Right lobe of liver (tissue), 6 donors: ENCODE measurements around the gene AKAP13. TPM values are rescaled to one million over a fixed set of nuclear protein-coding genes. Genes with fewer than 3 reads are reported as not detected.

ENCODE experiments used
- ATAC-seq, 4 donors: fragments of 200-7000 bp; cut with Tn5 transposase; one replicate each; pipeline ENCODE4 v1.9.1; 2020; ENCODE audit warnings: mild to moderate bottlenecking in 4 of 4, moderate library complexity in 4 of 4
- DNase-seq, 3 donors: peaks; one replicate each; pipeline ENCODE4 v3.0.0-alpha.2; 2020
- H3K27ac ChIP-seq, 3 donors: fragments of 200-600 bp; one replicate each; pipeline ENCODE4 v1.8.0; 2022
- H3K27me3 ChIP-seq, 2 donors: fragments of 200-600 bp; one replicate each; pipeline ENCODE4 v1.8.0; 2022
- H3K36me3 ChIP-seq, 4 donors: fragments of 200-600 bp; sonication (generic) in 1 of 4; one replicate each; pipeline versions ENCODE4 v1.5.1 to v1.8.0; 2017 to 2022; ENCODE audit warnings: control low read depth in 1 of 4
- H3K4me1 ChIP-seq, 4 donors: fragments of 200-600 bp; sonication (generic) in 1 of 4; one replicate each; pipeline versions ENCODE4 v1.5.1 to v1.8.0; 2017 to 2022; ENCODE audit warnings: control low read depth in 1 of 4
- H3K4me3 ChIP-seq, 3 donors: fragments of 200-600 bp; one replicate each; pipeline ENCODE4 v1.8.0; 2022
- H3K9me3 ChIP-seq, 4 donors: fragments of 200-600 bp; sonication (generic) in 1 of 4; one replicate each; pipeline versions ENCODE4 v1.5.1 to v1.8.0; 2017 to 2022; ENCODE audit warnings: control low read depth in 1 of 4
- CTCF ChIP-seq, 4 donors: fragments of 200-600 bp in 3 of 4; fragments of 450-650 bp in 1 of 4; IDR thresholded peaks; one replicate each; pipeline versions ENCODE4 v1.5.1 to v1.8.0; 2016 to 2022; ENCODE audit warnings: antibody characterized with exemption in 4 of 4, mild to moderate bottlenecking in 2 of 4
- POLR2A ChIP-seq: fragments of 450-650 bp; IDR thresholded peaks from one replicate; pipeline ENCODE4 v1.6.1; 2017; ENCODE audit warnings: antibody characterized with exemption, mild to moderate bottlenecking
- WGBS: methylation state at CpG from one replicate; pipeline ENCODE4 v1.1.6; 2018; ENCODE audit warnings: low coverage, low lambda C conversion rate; ENCODE audit not compliant: insufficient coverage; ENCODE audit errors: missing lambda C conversion rate; 5-methylcytosine and 5-hydroxymethylcytosine counted together
- intact Hi-C, 2 donors: fragments of 100-400 bp; cut with DNase I; formaldehyde crosslinking; loops; one replicate each; pipeline versions ENCODE4 v1.11.2 to v1.14.1; 2022
- total RNA-seq, 6 experiments: library from RNA; depleted of rRNA in 2 of 6; stranded (reverse); fragments of >200 nt in 2 of 6; fragmentation: NEBNext Ultra II Directional in 3 of 6; extraction: Animal tissue kit (Norgen Biotek cat#: 25700) in 3 of 6; gene quantifications; one replicate each; pipeline versions ENCODE4 v1.1.0 to v1.2.4, GENCODE V29; 2016 to 2023
- donor health status: DM: no; HTN: yes; CAD: no.
- donor health status: DM: no; HTN: no; CAD: no.
- donor health status: DM: no; HTN: no; CAD: no.
- donor health status: DM: no; HTN: yes; CAD: no.
- donor health status: DM: no; HTN: yes; CAD: no.

AKAP13 gene
- total RNA-seq, 6 experiments from 2014 or later, result 50.1 to 73.1 (median 63.9) TPM

GRCh38 chr15:85426481-85426880 lies 46.1 kb downstream of the AKAP13 start:
- H3K4me3 ChIP-seq, result no peak overlapping the region
- DNase-seq, result no peak
- H3K36me3 ChIP-seq, result no peaks in the 10 kb centered on the region
- no peak for TF ChIP-seq CTCF (IDR thresholded peaks at IDR 0.05)
- TF ChIP-seq POLR2A, result no peak
- no peak overlapping the region for H3K27ac ChIP-seq
- no peaks in the 10 kb centered on the region for H3K9me3 ChIP-seq
- H3K4me1 ChIP-seq, result peaks cover 0 to 6% (median 1%) of the 10 kb centered on the region in 4 donors
- intact Hi-C loops, result no loop called here
- WGBS, result 100% methylated on average over 1 of the region's 1 CpG
- no peak for ATAC-seq
- H3K27me3 ChIP-seq, result no peaks in the 10 kb centered on the region

- Histone ChIP-seq H3K4me1 (no peaks in the 10 kb centered on the region), H3K36me3 (no peaks in the 10 kb centered on the region), H3K9me3 (no peaks in the 10 kb centered on the region), H3K27ac (no peak overlapping the region), H3K27me3 (no peaks in the 10 kb centered on the region), H3K4me3 (no peak overlapping the region)
- 43% methylated on average over 5 of the region's 5 CpGs for WGBS
- peak in 2 of 4 donors; percentile 65 to 77 for ATAC-seq
- TF ChIP-seq POLR2A, result no peak
- no peak for TF ChIP-seq CTCF (IDR thresholded peaks at IDR 0.05)
- DNase-seq, result no peak
- intact Hi-C loops, result no loop called here
Measured at GRCh38 chr15:85427286-85428028, 47.1 kb downstream of the AKAP13 start.

- H3K4me1 ChIP-seq, result peaks cover 0 to 5% (median 0%) of the 10 kb centered on the region in 4 donors
- DNase-seq (no peak), ATAC-seq (no peak)
- 100% methylated on average over 3 of the region's 3 CpGs for WGBS
- no peak overlapping the region for H3K4me3 ChIP-seq
- intact Hi-C loops, result no loop called here
- TF ChIP-seq POLR2A (no peak), CTCF (IDR thresholded peaks at IDR 0.05) (no peak)
- no peaks in the 10 kb centered on the region for H3K27me3 ChIP-seq
- no peak overlapping the region for H3K27ac ChIP-seq
- no peaks in the 10 kb centered on the region for H3K9me3 ChIP-seq
- H3K36me3 ChIP-seq, result no peaks in the 10 kb centered on the region
Measured at GRCh38 chr15:85429522-85429921, 49.1 kb downstream of the AKAP13 start.

- no peak overlapping the region for H3K27ac ChIP-seq
- no peaks in the 10 kb centered on the region for H3K9me3 ChIP-seq
- no peak overlapping the region for H3K4me3 ChIP-seq
- DNase-seq (no peak), ATAC-seq (no peak)
- intact Hi-C loops, result no loop called here
- 91% methylated on average over 6 of the region's 6 CpGs for WGBS
- no peak for TF ChIP-seq CTCF (IDR thresholded peaks at IDR 0.05)
- TF ChIP-seq POLR2A, result no peak
- H3K27me3 ChIP-seq, result no peaks in the 10 kb centered on the region
- H3K36me3 ChIP-seq, result no peaks in the 10 kb centered on the region
- H3K4me1 ChIP-seq, result peaks cover 0 to 5% (median 0%) of the 10 kb centered on the region in 4 donors
Measured at GRCh38 chr15:85430406-85431204, 50.2 kb downstream of the AKAP13 start.
